ENCODE measurements around the gene ERICH4.
A peak's percentile ranks its signal among the peaks of the same experiment; 100 is the strongest.

Gene ERICH4

GRCh38 chr19:41413947-41414346, 29.0 kb upstream of the ERICH4 start:
- no peak for DNase-seq (ENCODE audit: extremely low read depth in 1 of 2, low read depth in 1 of 2)

GRCh38 chr19:41414461-41414860, 28.5 kb upstream of the ERICH4 start:
- no peak for DNase-seq (ENCODE audit: extremely low read depth in 1 of 2, low read depth in 1 of 2)

GRCh38 chr19:41415154-41415571, 27.8 kb upstream of the ERICH4 start:
- DNase-seq (ENCODE audit: extremely low read depth in 1 of 2, low read depth in 1 of 2): no peak

- DNase-seq (ENCODE audit: extremely low read depth in 1 of 2, low read depth in 1 of 2): no peak
Observed at GRCh38 chr19:41416194-41416674, 26.7 kb upstream of the ERICH4 start.

GRCh38 chr19:41420101-41420880, 22.7 kb upstream of the ERICH4 start:
- no peak for DNase-seq (ENCODE audit: extremely low read depth in 1 of 2, low read depth in 1 of 2)

GRCh38 chr19:41421314-41421713, 21.6 kb upstream of the ERICH4 start:
- DNase-seq (ENCODE audit: extremely low read depth in 1 of 2, low read depth in 1 of 2): no peak

GRCh38 chr19:41421973-41422372, 21.0 kb upstream of the ERICH4 start:
- DNase-seq (ENCODE audit: extremely low read depth in 1 of 2, low read depth in 1 of 2): no peak

- no peak for DNase-seq (ENCODE audit: extremely low read depth in 1 of 2, low read depth in 1 of 2)
Observed at GRCh38 chr19:41422456-41422855, 20.5 kb upstream of the ERICH4 start.

GRCh38 chr19:41422955-41423354, 20.0 kb upstream of the ERICH4 start:
- no peak for DNase-seq (ENCODE audit: extremely low read depth in 1 of 2, low read depth in 1 of 2)

- DNase-seq (ENCODE audit: extremely low read depth in 1 of 2, low read depth in 1 of 2): no peak
Observed at GRCh38 chr19:41424335-41425173, 18.4 kb upstream of the ERICH4 start.

GRCh38 chr19:41425174-41426115, 17.5 kb upstream of the ERICH4 start:
- no peak for DNase-seq (ENCODE audit: extremely low read depth in 1 of 2, low read depth in 1 of 2)

GRCh38 chr19:41426116-41426841, 16.7 kb upstream of the ERICH4 start:
- no peak for DNase-seq (ENCODE audit: extremely low read depth in 1 of 2, low read depth in 1 of 2)

GRCh38 chr19:41426952-41427646, 15.9 kb upstream of the ERICH4 start, which contains the start of gene B3GNT8:
Gene B3GNT8 (minus strand): TSS chr19:41427374. CDS start chr19:41426778, 596 bp downstream.
- peak; percentile 21 to 39 for DNase-seq (ENCODE audit: extremely low read depth in 1 of 2, low read depth in 1 of 2)

GRCh38 chr19:41427647-41428480, 15.1 kb upstream of the ERICH4 start:
- DNase-seq (ENCODE audit: extremely low read depth in 1 of 2, low read depth in 1 of 2): peak; percentile 23 to 24

- DNase-seq (ENCODE audit: extremely low read depth in 1 of 2, low read depth in 1 of 2): no peak
Observed at GRCh38 chr19:41428481-41428859, 14.5 kb upstream of the ERICH4 start.

GRCh38 chr19:41430922-41431321, 12.0 kb upstream of the ERICH4 start:
- DNase-seq (ENCODE audit: extremely low read depth in 1 of 2, low read depth in 1 of 2): no peak

- DNase-seq (ENCODE audit: extremely low read depth in 1 of 2, low read depth in 1 of 2): no peak
Observed at GRCh38 chr19:41431426-41432386, 11.2 kb upstream of the ERICH4 start.
